HG02763 (cell line): ENCODE measurements around the gene HIVEP2.
"Not testable (repeated sequence)": the region's sequence is repeated elsewhere in the genome, so short reads cannot be mapped to it uniquely, and the experiment has no call there.

ENCODE experiments used
- ATAC-seq: cut with Tn5 transposase; IDR thresholded peaks from one replicate; pipeline ENCODE4 v1.9.1; 2021; ENCODE audit warnings: mild to moderate bottlenecking, moderate library complexity; ENCODE audit not compliant: unreplicated experiment

Gene HIVEP2

GRCh38 chr6:142945049-142945445 lies at the start of gene HIVEP2:
TSS of gene HIVEP2 (minus strand) at chr6:142945176. CDS start at chr6:142774738, 170,438 bp downstream.
- peak; percentile 24 for ATAC-seq

GRCh38 chr6:142993977-142994376 lies 49.0 kb upstream of the HIVEP2 start:
- ATAC-seq = no peak

- ATAC-seq = no peak
Measured at GRCh38 chr6:142987490-142987889, 42.5 kb upstream of the HIVEP2 start.

GRCh38 chr6:142985281-142985680 lies 40.3 kb upstream of the HIVEP2 start:
- no peak for ATAC-seq

- no peak for ATAC-seq
Measured at GRCh38 chr6:142984386-142984785, 39.4 kb upstream of the HIVEP2 start.

- ATAC-seq = no peak
Measured at GRCh38 chr6:142975365-142975764, 30.4 kb upstream of the HIVEP2 start.

- ATAC-seq = not testable (repeated sequence)
Measured at GRCh38 chr6:142970941-142971340, 26.0 kb upstream of the HIVEP2 start.

- ATAC-seq = no peak
Measured at GRCh38 chr6:142968601-142969000, 23.6 kb upstream of the HIVEP2 start.

GRCh38 chr6:142966294-142966693 lies 21.3 kb upstream of the HIVEP2 start:
- no peak for ATAC-seq

- ATAC-seq = no peak
Measured at GRCh38 chr6:142965164-142965563, 20.2 kb upstream of the HIVEP2 start.

- ATAC-seq = no peak
Measured at GRCh38 chr6:142960098-142960497, 15.1 kb upstream of the HIVEP2 start.

GRCh38 chr6:142958343-142958742 lies 13.4 kb upstream of the HIVEP2 start:
- ATAC-seq = no peak

GRCh38 chr6:142956726-142957125 lies 11.8 kb upstream of the HIVEP2 start:
- no peak for ATAC-seq

GRCh38 chr6:142954844-142955243 lies 9.9 kb upstream of the HIVEP2 start:
- ATAC-seq = no peak

- no peak for ATAC-seq
Measured at GRCh38 chr6:142953373-142954273, 8.6 kb upstream of the HIVEP2 start.

GRCh38 chr6:142952614-142953013 lies 7.6 kb upstream of the HIVEP2 start:
- ATAC-seq = peak; percentile 70

GRCh38 chr6:142950291-142950690 lies 5.3 kb upstream of the HIVEP2 start:
- no peak for ATAC-seq

GRCh38 chr6:142947714-142948480 lies 2.9 kb upstream of the HIVEP2 start:
- peak; percentile 22 for ATAC-seq

GRCh38 chr6:142946924-142947713 lies 2.1 kb upstream of the HIVEP2 start:
- peak; percentile 54 for ATAC-seq

GRCh38 chr6:142946181-142946923 lies 1.4 kb upstream of the HIVEP2 start:
- ATAC-seq = peak; percentile 23
